DND-41 (cell line): ENCODE measurements around the gene KIRREL2.

Experiments
- ATAC-seq: fragments of 200-7000 bp; cut with Tn5 transposase; 3 replicates; pipeline ENCODE4 v1.9.1; 2021; ENCODE audit warnings: low read depth; ENCODE audit not compliant: insufficient read depth
- DNase-seq: peaks from one replicate; pipeline ENCODE4 v3.0.0-alpha.2; 2020
- H2AFZ ChIP-seq: 2 replicates; pipeline ENCODE4 v1.6.0; 2012; ENCODE audit warnings: low read depth, low read length
- H3K27ac ChIP-seq: 2 replicates; pipeline ENCODE4 v1.5.1; 2012; ENCODE audit warnings: low read length, inconsistent platforms
- H3K27me3 ChIP-seq: fragments of 200-600 bp; sonication (generic); 2 replicates; pipeline ENCODE4 v1.6.0; 2012; ENCODE audit warnings: low read length, mild to moderate bottlenecking, inconsistent platforms; ENCODE audit not compliant: insufficient read depth, poor library complexity
- H3K36me3 ChIP-seq: 2 replicates; pipeline ENCODE4 v1.5.1; 2012; ENCODE audit warnings: low read length, inconsistent platforms; ENCODE audit not compliant: insufficient read depth
- H3K4me1 ChIP-seq: 2 replicates; pipeline ENCODE4 v1.5.1; 2012; ENCODE audit warnings: mild to moderate bottlenecking, low read length; ENCODE audit not compliant: insufficient read depth
- H3K4me2 ChIP-seq: 2 replicates; pipeline ENCODE4 v1.6.0; 2012; ENCODE audit warnings: mild to moderate bottlenecking, moderate library complexity, low read length, inconsistent platforms; ENCODE audit not compliant: insufficient read depth
- H3K4me3 ChIP-seq, 2 experiments: fragments of 200-600 bp in 1 of 2; shearing (Covaris generic) in 1 of 2; 2 replicates each; pipeline ENCODE4 v1.5.1; 2012 to 2016; ENCODE audit warnings: inconsistent platforms in 2 of 2, low read length in 2 of 2, mild to moderate bottlenecking in 2 of 2, low read depth in 1 of 2, moderate library complexity in 1 of 2
- H3K79me2 ChIP-seq: 2 replicates; pipeline ENCODE4 v1.6.0; 2012; ENCODE audit warnings: low read length, inconsistent platforms; ENCODE audit not compliant: insufficient read depth
- H3K9ac ChIP-seq: 2 replicates; pipeline ENCODE4 v1.6.0; 2012; ENCODE audit warnings: low read depth, mild to moderate bottlenecking, inconsistent platforms, low read length, moderate library complexity
- H3K9me3 ChIP-seq: 2 replicates; pipeline ENCODE4 v1.5.1; 2012; ENCODE audit warnings: low read length, moderate library complexity, mild to moderate bottlenecking, inconsistent platforms; ENCODE audit not compliant: insufficient read depth, severe bottlenecking
- H4K20me1 ChIP-seq: 2 replicates; pipeline ENCODE4 v1.6.0; 2012; ENCODE audit warnings: low read length; ENCODE audit not compliant: insufficient read depth
- EZH2 ChIP-seq: IDR thresholded peaks from 3 replicates; pipeline ENCODE4 v1.6.1; 2012; ENCODE audit warnings: borderline replicate concordance, low read depth, mild to moderate bottlenecking, moderate library complexity, low read length, inconsistent platforms; ENCODE audit not compliant: severe bottlenecking
- TF ChIP-seq, protein P1 (sequence below): IDR thresholded peaks from 2 replicates; pipeline ENCODE4 v1.5.1; 2012; ENCODE audit warnings: borderline replicate concordance, low read length, moderate library complexity, mild to moderate bottlenecking; ENCODE audit not compliant: poor library complexity, severe bottlenecking; ENCODE audit errors: extremely low read depth

Gene KIRREL2

GRCh38 chr19:35846038-35846668 lies 10.6 kb upstream of the KIRREL2 start:
- no peaks in the 10 kb centered on the region for H3K79me2 ChIP-seq
- DNase-seq: no peak
- no peak overlapping the region for H3K9ac ChIP-seq
- ATAC-seq: no peak
- H3K27me3 ChIP-seq: no peaks in the 10 kb centered on the region
- H4K20me1 ChIP-seq: no peaks in the 10 kb centered on the region; the same call in 1 of the 2 replicates
- H2AFZ ChIP-seq: no peak overlapping the region
- no peaks in the 10 kb centered on the region for H3K36me3 ChIP-seq
- no peak for TF ChIP-seq EZH2
- TF ChIP-seq, protein P1, sequence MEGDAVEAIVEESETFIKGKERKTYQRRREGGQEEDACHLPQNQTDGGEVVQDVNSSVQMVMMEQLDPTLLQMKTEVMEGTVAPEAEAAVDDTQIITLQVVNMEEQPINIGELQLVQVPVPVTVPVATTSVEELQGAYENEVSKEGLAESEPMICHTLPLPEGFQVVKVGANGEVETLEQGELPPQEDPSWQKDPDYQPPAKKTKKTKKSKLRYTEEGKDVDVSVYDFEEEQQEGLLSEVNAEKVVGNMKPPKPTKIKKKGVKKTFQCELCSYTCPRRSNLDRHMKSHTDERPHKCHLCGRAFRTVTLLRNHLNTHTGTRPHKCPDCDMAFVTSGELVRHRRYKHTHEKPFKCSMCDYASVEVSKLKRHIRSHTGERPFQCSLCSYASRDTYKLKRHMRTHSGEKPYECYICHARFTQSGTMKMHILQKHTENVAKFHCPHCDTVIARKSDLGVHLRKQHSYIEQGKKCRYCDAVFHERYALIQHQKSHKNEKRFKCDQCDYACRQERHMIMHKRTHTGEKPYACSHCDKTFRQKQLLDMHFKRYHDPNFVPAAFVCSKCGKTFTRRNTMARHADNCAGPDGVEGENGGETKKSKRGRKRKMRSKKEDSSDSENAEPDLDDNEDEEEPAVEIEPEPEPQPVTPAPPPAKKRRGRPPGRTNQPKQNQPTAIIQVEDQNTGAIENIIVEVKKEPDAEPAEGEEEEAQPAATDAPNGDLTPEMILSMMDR: no peak
- no peak overlapping the region for H3K27ac ChIP-seq
- H3K4me3 ChIP-seq: no peak overlapping the region
- no peaks in the 10 kb centered on the region for H3K9me3 ChIP-seq
- no peaks in the 10 kb centered on the region for H3K4me1 ChIP-seq
- no peak overlapping the region for H3K4me2 ChIP-seq

DNA sequence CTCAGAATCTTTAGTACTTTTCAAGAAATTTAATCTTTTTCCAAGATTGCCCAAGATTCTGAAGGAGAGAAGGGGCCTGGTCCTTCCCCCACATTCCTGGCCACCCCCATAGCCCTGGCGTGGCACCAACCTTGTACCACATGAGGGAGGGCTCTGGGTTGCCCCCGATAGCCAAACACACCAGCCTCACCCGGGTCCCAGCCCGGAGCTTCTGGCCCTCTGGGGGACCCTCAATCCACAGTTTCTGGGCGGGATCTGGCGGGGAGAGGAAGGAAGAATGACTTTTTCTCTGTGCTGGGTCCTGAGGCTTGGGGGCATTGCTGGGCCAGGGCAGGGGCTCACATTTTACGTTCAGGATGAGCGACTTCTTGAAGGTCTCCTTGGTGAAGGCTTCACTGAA lies 8.8 kb upstream of the KIRREL2 start:
- H3K9me3 ChIP-seq: no peaks in the 10 kb centered on the region
- H3K79me2 ChIP-seq: no peaks in the 10 kb centered on the region
- no peaks in the 10 kb centered on the region for H3K4me1 ChIP-seq
- DNase-seq (no peak), ATAC-seq (no peak)
- no peaks in the 10 kb centered on the region for H3K36me3 ChIP-seq
- no peaks in the 10 kb centered on the region for H3K27me3 ChIP-seq
- no peak overlapping the region for H3K27ac ChIP-seq
- no peak overlapping the region for H3K9ac ChIP-seq
- no peaks in the 10 kb centered on the region; the same call in 1 of the 2 replicates for H4K20me1 ChIP-seq
- no peak overlapping the region for H3K4me2 ChIP-seq
- no peak overlapping the region for H2AFZ ChIP-seq
- TF ChIP-seq, protein P1: no peak
- no peak for TF ChIP-seq EZH2
- H3K4me3 ChIP-seq: no peak overlapping the region

- Histone ChIP-seq H3K36me3 (no peaks in the 10 kb centered on the region), H3K9ac (no peak overlapping the region), H3K4me2 (no peak overlapping the region), H3K79me2 (no peaks in the 10 kb centered on the region), H2AFZ (no peak overlapping the region), H3K9me3 (no peaks in the 10 kb centered on the region), H3K4me1 (no peaks in the 10 kb centered on the region), H3K27ac (no peak overlapping the region), H3K27me3 (no peaks in the 10 kb centered on the region), H3K4me3 (no peak overlapping the region), H4K20me1 (no peaks in the 10 kb centered on the region; the same call in 1 of the 2 replicates)
- TF ChIP-seq, protein P1: no peak
- TF ChIP-seq EZH2: no peak
- no peak for DNase-seq
- ATAC-seq: no peak
Measured at GRCh38 chr19:35848486-35848885, 8.2 kb upstream of the KIRREL2 start.
